ENCODE results near the gene MRPS15.

MRPS15 gene

DNA sequence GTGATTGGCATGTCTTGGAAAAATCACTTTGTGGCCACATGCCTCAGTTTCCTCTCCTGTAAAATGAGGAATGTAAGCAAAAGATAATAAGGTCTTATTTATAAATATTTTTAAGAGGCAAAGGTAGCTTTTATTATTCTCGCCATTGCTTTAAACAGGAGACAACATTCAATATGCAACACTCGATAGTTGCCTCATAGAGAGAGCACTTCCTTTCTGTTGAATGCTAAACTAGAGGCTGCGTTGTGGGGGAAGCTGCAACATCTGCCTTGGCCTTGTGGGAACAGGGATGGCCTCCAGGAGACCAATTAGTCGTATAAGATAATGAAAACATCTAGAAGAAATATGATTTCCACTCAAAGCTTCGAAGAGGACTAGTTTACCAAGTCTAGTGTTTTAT, 17.4 kb downstream of the MRPS15 start:
- TF ChIP-seq, protein P1, sequence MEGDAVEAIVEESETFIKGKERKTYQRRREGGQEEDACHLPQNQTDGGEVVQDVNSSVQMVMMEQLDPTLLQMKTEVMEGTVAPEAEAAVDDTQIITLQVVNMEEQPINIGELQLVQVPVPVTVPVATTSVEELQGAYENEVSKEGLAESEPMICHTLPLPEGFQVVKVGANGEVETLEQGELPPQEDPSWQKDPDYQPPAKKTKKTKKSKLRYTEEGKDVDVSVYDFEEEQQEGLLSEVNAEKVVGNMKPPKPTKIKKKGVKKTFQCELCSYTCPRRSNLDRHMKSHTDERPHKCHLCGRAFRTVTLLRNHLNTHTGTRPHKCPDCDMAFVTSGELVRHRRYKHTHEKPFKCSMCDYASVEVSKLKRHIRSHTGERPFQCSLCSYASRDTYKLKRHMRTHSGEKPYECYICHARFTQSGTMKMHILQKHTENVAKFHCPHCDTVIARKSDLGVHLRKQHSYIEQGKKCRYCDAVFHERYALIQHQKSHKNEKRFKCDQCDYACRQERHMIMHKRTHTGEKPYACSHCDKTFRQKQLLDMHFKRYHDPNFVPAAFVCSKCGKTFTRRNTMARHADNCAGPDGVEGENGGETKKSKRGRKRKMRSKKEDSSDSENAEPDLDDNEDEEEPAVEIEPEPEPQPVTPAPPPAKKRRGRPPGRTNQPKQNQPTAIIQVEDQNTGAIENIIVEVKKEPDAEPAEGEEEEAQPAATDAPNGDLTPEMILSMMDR (IDR thresholded peaks at IDR 0.05), result no peak
- H3K4me1 ChIP-seq (ENCODE audit: control insufficient read depth in 1 of 2, insufficient read depth in 1 of 2, low read depth in 1 of 2, low read length in 1 of 2), result peaks cover 52% of the 10 kb centered on the region in 2 experiments
- H3K36me3 ChIP-seq, result no peaks in the 10 kb centered on the region
- H3K27ac ChIP-seq, result peak overlapping the region; percentile 80
- H3K27me3 ChIP-seq, result no peaks in the 10 kb centered on the region
- no peaks in the 10 kb centered on the region for H3K9me3 ChIP-seq
- H3K4me3 ChIP-seq (ENCODE audit: low read depth in 1 of 2, low read length in 1 of 2), result peak overlapping the region; percentile 35 to 39

- no peaks in the 10 kb centered on the region for H3K9me3 ChIP-seq
- peaks cover 47 to 48% of the 10 kb centered on the region in 2 experiments for H3K4me1 ChIP-seq (ENCODE audit: control insufficient read depth in 1 of 2, insufficient read depth in 1 of 2, low read depth in 1 of 2, low read length in 1 of 2)
- no peaks in the 10 kb centered on the region for H3K36me3 ChIP-seq
- H3K4me3 ChIP-seq (ENCODE audit: low read depth in 1 of 2, low read length in 1 of 2), result peak overlapping the region; percentile 35 to 39
- TF ChIP-seq, protein P1 (IDR thresholded peaks at IDR 0.05), result peak; percentile 34
- H3K27me3 ChIP-seq, result no peaks in the 10 kb centered on the region
- peak overlapping the region; percentile 80 for H3K27ac ChIP-seq
Observed at GRCh38 chr1:36446271-36446670, 17.9 kb downstream of the MRPS15 start.

GRCh38 chr1:36443297-36443696, 20.9 kb downstream of the MRPS15 start:
- Histone ChIP-seq H3K9me3 (no peaks in the 10 kb centered on the region), H3K36me3 (no peaks in the 10 kb centered on the region), H3K27ac (no peak overlapping the region), H3K4me1 (ENCODE audit: control insufficient read depth in 1 of 2, insufficient read depth in 1 of 2, low read depth in 1 of 2, low read length in 1 of 2) (peaks cover 23 to 25% of the 10 kb centered on the region in 2 experiments), H3K27me3 (no peaks in the 10 kb centered on the region), H3K4me3 (ENCODE audit: low read depth in 1 of 2, low read length in 1 of 2) (no peak overlapping the region)
- TF ChIP-seq, protein P1 (IDR thresholded peaks at IDR 0.05), result no peak

GRCh38 chr1:36442337-36442736, 21.8 kb downstream of the MRPS15 start:
- Histone ChIP-seq H3K4me3 (ENCODE audit: low read depth in 1 of 2, low read length in 1 of 2) (no peak overlapping the region), H3K27me3 (no peaks in the 10 kb centered on the region), H3K4me1 (ENCODE audit: control insufficient read depth in 1 of 2, insufficient read depth in 1 of 2, low read depth in 1 of 2, low read length in 1 of 2) (peaks cover 14 to 17% of the 10 kb centered on the region in 2 experiments), H3K9me3 (no peaks in the 10 kb centered on the region), H3K27ac (no peak overlapping the region), H3K36me3 (no peaks in the 10 kb centered on the region)
- TF ChIP-seq, protein P1 (IDR thresholded peaks at IDR 0.05), result no peak

DNA sequence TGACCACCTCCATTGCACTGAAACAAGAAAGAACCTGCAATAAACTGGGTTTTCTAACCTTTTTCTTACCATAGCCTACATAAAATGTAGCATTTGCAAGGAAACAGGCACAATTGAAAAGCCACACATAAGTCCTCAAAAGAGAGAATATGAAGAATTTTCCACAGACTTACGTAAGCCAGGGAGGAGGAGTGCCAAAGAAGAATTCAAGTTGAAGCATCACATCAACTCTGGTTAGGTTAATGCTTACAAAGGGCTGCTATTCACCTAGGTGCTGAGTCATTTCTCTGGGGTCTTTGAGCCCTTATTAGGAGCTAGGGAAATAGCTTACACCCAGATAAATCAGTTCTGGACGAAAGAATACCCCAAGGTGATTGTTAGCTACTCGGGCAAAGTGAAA, 23.5 kb downstream of the MRPS15 start:
- Histone ChIP-seq H3K4me1 (ENCODE audit: control insufficient read depth in 1 of 2, insufficient read depth in 1 of 2, low read depth in 1 of 2, low read length in 1 of 2) (peaks cover 0 to 3% of the 10 kb centered on the region in 2 experiments), H3K27ac (no peak overlapping the region), H3K9me3 (no peaks in the 10 kb centered on the region), H3K36me3 (no peaks in the 10 kb centered on the region), H3K27me3 (no peaks in the 10 kb centered on the region), H3K4me3 (ENCODE audit: low read depth in 1 of 2, low read length in 1 of 2) (no peak overlapping the region)
- TF ChIP-seq, protein P1 (IDR thresholded peaks at IDR 0.05), result no peak

GRCh38 chr1:36440044-36440443, 24.1 kb downstream of the MRPS15 start:
- H3K27me3 ChIP-seq, result no peaks in the 10 kb centered on the region
- peaks cover 0 to 3% of the 10 kb centered on the region in 2 experiments for H3K4me1 ChIP-seq (ENCODE audit: control insufficient read depth in 1 of 2, insufficient read depth in 1 of 2, low read depth in 1 of 2, low read length in 1 of 2)
- no peaks in the 10 kb centered on the region for H3K36me3 ChIP-seq
- TF ChIP-seq, protein P1 (IDR thresholded peaks at IDR 0.05), result no peak
- no peak overlapping the region for H3K27ac ChIP-seq
- H3K4me3 ChIP-seq (ENCODE audit: low read depth in 1 of 2, low read length in 1 of 2), result no peak overlapping the region
- H3K9me3 ChIP-seq, result no peaks in the 10 kb centered on the region

Data from neutrophil (primary cell).